Liver (tissue), 3 donors: Measurements from ENCODE around the gene CCDC136.

Experiments used
- ATF3 ChIP-seq: IDR thresholded peaks from 2 replicates; pipeline ENCODE4 v1.6.1; 2016; ENCODE audit warnings: antibody characterized with exemption
- CTCF ChIP-seq: fragments of 150-350 bp; IDR thresholded peaks from 2 replicates; pipeline ENCODE4 v1.5.1; 2017; ENCODE audit warnings: improper control_type of control experiment, low read depth, low read length; ENCODE audit not compliant: missing input control
- GABPA ChIP-seq, 2 donors: IDR thresholded peaks in 1 of 2; conservative IDR thresholded peaks in 1 of 2; 2 replicates each; pipeline ENCODE4 v1.6.1; 2016; ENCODE audit warnings: antibody characterized with exemption in 2 of 2, mild to moderate bottlenecking in 1 of 2, moderate library complexity in 1 of 2
- HNF4A ChIP-seq, 2 donors: conservative IDR thresholded peaks; 2 replicates each; pipeline ENCODE4 v1.6.1; 2016; ENCODE audit warnings: antibody characterized with exemption in 2 of 2, mild to moderate bottlenecking in 2 of 2
- JUND ChIP-seq, 2 donors: IDR thresholded peaks; 2 replicates each; pipeline ENCODE4 v1.6.1; 2016; ENCODE audit warnings: antibody characterized with exemption in 2 of 2
- MAX ChIP-seq: IDR thresholded peaks from 2 replicates; pipeline ENCODE4 v1.6.1; 2016; ENCODE audit warnings: antibody characterized with exemption
- RAD21 ChIP-seq, 2 donors: IDR thresholded peaks; 2 replicates each; pipeline ENCODE4 v1.6.1; 2016; ENCODE audit warnings: antibody characterized with exemption in 2 of 2, mild to moderate bottlenecking in 2 of 2
- REST ChIP-seq: IDR thresholded peaks from 2 replicates; pipeline ENCODE4 v1.6.1; 2016; ENCODE audit warnings: antibody characterized with exemption, mild to moderate bottlenecking
- RXRA ChIP-seq, 2 donors: IDR thresholded peaks; 2 replicates each; pipeline ENCODE4 v1.6.1; 2017 to 2018; ENCODE audit warnings: antibody characterized with exemption in 2 of 2, mild to moderate bottlenecking in 1 of 2
- SP1 ChIP-seq: IDR thresholded peaks from 2 replicates; pipeline ENCODE4 v1.6.1; 2018; ENCODE audit warnings: antibody characterized with exemption, mild to moderate bottlenecking
- TAF1 ChIP-seq: conservative IDR thresholded peaks from 2 replicates; pipeline ENCODE4 v1.6.1; 2016; ENCODE audit warnings: antibody characterized with exemption, mild to moderate bottlenecking
- ZBTB33 ChIP-seq: IDR thresholded peaks from 2 replicates; pipeline ENCODE4 v1.6.1; 2016; ENCODE audit warnings: antibody characterized with exemption
- donor health status: healthy.
- donor health status: healthy.

- TF ChIP-seq JUND (IDR thresholded peaks at IDR 0.05) (no peak), CTCF (no peak), RAD21 (IDR thresholded peaks at IDR 0.05) (no peak), GABPA (IDR thresholded peaks at IDR 0.05 in 1 of 2, conservative IDR thresholded peaks at IDR 0.05 in 1 of 2) (no peak), MAX (no peak), SP1 (no peak), HNF4A (conservative IDR thresholded peaks at IDR 0.05) (no peak), TAF1 (no peak), RXRA (IDR thresholded peaks at IDR 0.05) (no peak), REST (no peak), ATF3 (no peak), ZBTB33 (no peak)
These were observed 56.8 kb downstream of the CCDC136 start for GRCh38 chr7:128848289-128849155.
